Thyroid gland (tissue), 4 donors: ENCODE measurements around the gene PPP2R2D. TPM values are rescaled to one million over a fixed set of nuclear protein-coding genes. Genes with fewer than 3 reads are reported as not detected.

ENCODE experiments used
- DNase-seq, 2 donors: peaks; one replicate each; pipeline ENCODE4 v3.0.0-alpha.2; 2019
- H3K27ac ChIP-seq, 3 donors: fragments of 200-600 bp; sonication (generic); 1 replicate in 2 of 3; 2 replicates in 1 of 3; pipeline ENCODE4 v1.5.1; 2016 to 2019; ENCODE audit warnings: mild to moderate bottlenecking in 1 of 3, moderate library complexity in 1 of 3
- H3K27me3 ChIP-seq: fragments of 200-600 bp; sonication (generic); one replicate; pipeline ENCODE4 v1.5.1; 2019
- H3K36me3 ChIP-seq, 2 donors: fragments of 200-600 bp; sonication (generic); one replicate each; pipeline ENCODE4 v1.5.1; 2016 to 2019
- H3K4me1 ChIP-seq, 2 donors: fragments of 200-600 bp; sonication (generic); one replicate each; pipeline ENCODE4 v1.5.1; 2017 to 2019
- H3K4me3 ChIP-seq, 3 donors: fragments of 200-600 bp; sonication (generic); replicated peaks in 1 of 3; 1 replicate in 2 of 3; 2 replicates in 1 of 3; pipeline ENCODE4 v1.5.1; 2016; ENCODE audit warnings: mild to moderate bottlenecking in 1 of 3
- H3K9me3 ChIP-seq: fragments of 200-600 bp; sonication (generic); one replicate; pipeline ENCODE4 v1.5.1; 2017
- CTCF ChIP-seq, 6 experiments: fragments of 200-600 bp in 3 of 6; fragments of 450-650 bp in 3 of 6; sonication (generic) in 3 of 6; IDR thresholded peaks; one replicate each; pipeline ENCODE4 v1.5.1; 2016 to 2019; ENCODE audit warnings: antibody characterized with exemption in 6 of 6, mild to moderate bottlenecking in 2 of 6, inconsistent platforms in 1 of 6, moderate library complexity in 1 of 6
- POLR2A ChIP-seq, 2 donors: fragments of 450-650 bp; IDR thresholded peaks; one replicate each; pipeline ENCODE4 v1.6.1; 2017; ENCODE audit warnings: antibody characterized with exemption in 2 of 2, mild to moderate bottlenecking in 2 of 2, moderate library complexity in 1 of 2
- WGBS, 2 donors: methylation state at CpG; one replicate each; pipeline ENCODE4 v1.1.5; 2017; 5-methylcytosine and 5-hydroxymethylcytosine counted together
- intact Hi-C: fragments of 100-400 bp; cut with DNase I; formaldehyde crosslinking; loops from one replicate; pipeline ENCODE4 v1.15.1; 2023
- total RNA-seq, 4 donors: library from RNA; depleted of rRNA; stranded (reverse); fragments of >200 nt; gene quantifications; one replicate each; pipeline ENCODE4 v1.2.3, GENCODE V29; 2016

PPP2R2D gene
- total RNA-seq, 4 donors from 2014 or later = 32.3 to 38.7 (median 33.9) TPM

DNA sequence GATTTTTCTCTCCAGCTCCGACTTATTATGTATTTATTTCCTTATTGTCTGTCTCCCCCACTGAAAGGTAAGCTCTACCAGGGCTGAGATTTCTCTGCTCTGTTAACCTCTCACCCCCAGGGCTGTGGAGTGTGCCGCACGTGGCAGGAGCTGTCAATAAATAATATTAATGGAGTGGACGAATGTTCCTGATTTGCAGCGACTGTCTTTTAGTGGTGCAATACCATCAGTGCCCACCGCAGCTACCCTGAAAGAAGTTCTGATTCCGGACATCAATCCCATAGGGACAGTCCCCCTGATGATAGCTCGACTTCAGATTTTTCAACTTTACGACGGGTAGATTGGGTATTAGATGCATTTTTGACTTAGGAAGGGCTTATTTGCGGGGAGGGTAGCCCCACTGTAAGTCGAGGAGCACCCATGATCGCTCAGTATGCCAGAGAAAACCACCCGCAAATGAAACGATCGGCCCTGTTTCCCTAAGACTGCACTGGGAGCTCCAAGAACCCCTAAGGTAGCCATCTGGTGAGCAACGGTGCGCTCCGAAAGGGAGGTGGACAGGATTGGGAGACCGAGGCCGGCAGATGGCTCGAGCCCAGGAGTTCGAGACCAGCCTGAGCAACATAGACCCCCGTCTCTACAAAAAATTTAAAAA is 986 bp upstream of the PPP2R2D start:
- peak overlapping the region; percentile 90 to 97 (median 92) for H3K27ac ChIP-seq
- peak overlapping the region; percentile 22 to 96 (median 65) for H3K4me3 ChIP-seq
- H3K9me3 ChIP-seq = no peaks in the 10 kb centered on the region
- no peak for TF ChIP-seq CTCF (IDR thresholded peaks at IDR 0.05)
- TF ChIP-seq POLR2A (IDR thresholded peaks at IDR 0.05) = no peak
- no peaks in the 10 kb centered on the region for H3K27me3 ChIP-seq
- no peaks in the 10 kb centered on the region for H3K36me3 ChIP-seq
- 30 to 41% methylated on average over 21 to 24 of the region's 24 CpGs for WGBS, 2 donors
- H3K4me1 ChIP-seq = peaks cover 27 to 29% of the 10 kb centered on the region in 2 donors
- intact Hi-C loops = no loop called here
- no peak for DNase-seq

DNA sequence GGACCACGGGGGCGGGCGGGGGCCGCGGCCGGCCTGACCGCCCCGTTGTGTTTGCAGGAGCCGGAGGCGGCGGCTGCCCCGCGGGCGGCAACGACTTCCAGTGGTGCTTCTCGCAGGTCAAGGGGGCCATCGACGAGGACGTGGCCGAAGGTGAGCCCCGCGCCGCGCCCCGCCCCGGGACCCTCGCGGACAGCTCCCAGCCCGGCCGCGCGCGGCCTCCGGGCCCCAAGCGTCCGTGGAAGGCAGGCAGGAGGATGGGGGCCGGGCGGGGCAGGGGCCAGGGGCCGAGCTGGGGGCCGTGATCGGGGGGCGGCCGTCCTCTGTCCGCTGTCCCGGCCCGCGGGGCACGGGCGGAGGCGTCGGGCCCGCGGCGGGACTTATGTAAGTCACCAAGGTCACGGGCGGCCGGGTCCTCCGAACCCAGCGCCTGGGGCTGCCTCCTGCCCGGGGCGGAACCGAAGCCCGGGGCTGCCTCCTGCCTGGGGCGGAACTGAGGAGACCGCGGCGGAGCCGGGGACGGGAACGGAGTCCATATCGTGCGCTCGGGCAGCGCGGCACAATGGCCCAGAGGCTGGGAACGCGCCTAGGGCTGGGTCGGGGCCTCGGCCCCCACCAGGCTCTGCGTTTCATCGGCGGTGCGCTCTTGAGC is 497 bp downstream of the PPP2R2D start:
- Histone ChIP-seq H3K9me3 (no peaks in the 10 kb centered on the region), H3K27ac (peak overlapping the region; percentile 91 to 97 (median 94)), H3K36me3 (no peaks in the 10 kb centered on the region), H3K27me3 (no peaks in the 10 kb centered on the region), H3K4me3 (peak overlapping the region; percentile 61 to 96 (median 63)), H3K4me1 (peaks cover 42 to 44% of the 10 kb centered on the region in 2 donors)
- 0% methylated on average over 6 to 8 of the region's 83 CpGs for WGBS, 2 donors
- TF ChIP-seq CTCF (IDR thresholded peaks at IDR 0.05) (no peak), POLR2A (IDR thresholded peaks at IDR 0.05) (peak in 1 of 2 donors; percentile 26)
- peak; percentile 66 to 70 for DNase-seq
- intact Hi-C loops = no loop called here

- Histone ChIP-seq H3K9me3 (no peaks in the 10 kb centered on the region), H3K4me1 (peaks cover 42 to 48% of the 10 kb centered on the region in 2 donors), H3K36me3 (no peaks in the 10 kb centered on the region), H3K27ac (no peak overlapping the region), H3K4me3 (peak overlapping the region in 2 of 3 donors; percentile 61 to 96), H3K27me3 (no peaks in the 10 kb centered on the region)
- 52 to 62% methylated on average over 5 of the region's 5 CpGs for WGBS, 2 donors
- intact Hi-C loops = no loop called here
- no peak for DNase-seq
- TF ChIP-seq POLR2A (IDR thresholded peaks at IDR 0.05) = no peak
- no peak for TF ChIP-seq CTCF (IDR thresholded peaks at IDR 0.05)
Measured at GRCh38 chr10:131902211-131902610, 1.4 kb downstream of the PPP2R2D start.

DNA sequence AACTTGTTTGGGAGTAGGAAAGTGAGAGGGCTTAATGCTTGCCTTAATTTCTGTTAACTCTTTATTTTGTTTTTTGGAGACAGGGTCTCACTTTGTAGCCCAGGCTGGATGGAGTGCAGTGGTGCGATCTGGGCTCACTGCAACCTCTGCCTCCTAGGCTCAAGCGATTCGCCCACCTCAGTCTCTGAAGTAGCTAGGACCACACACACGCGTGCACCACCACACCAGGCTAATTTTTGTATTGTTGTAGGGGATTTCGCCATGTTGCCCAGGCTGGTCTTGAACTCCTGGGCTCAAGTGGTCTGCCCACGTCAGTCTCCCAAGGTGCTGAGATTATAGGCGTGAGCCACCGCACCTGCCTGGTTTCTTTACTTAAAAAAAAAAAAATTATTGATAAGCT is 1.9 kb downstream of the PPP2R2D start:
- DNase-seq = no peak
- H3K27ac ChIP-seq = no peak overlapping the region
- intact Hi-C loops = no loop called here
- TF ChIP-seq POLR2A (IDR thresholded peaks at IDR 0.05) = no peak
- TF ChIP-seq CTCF (IDR thresholded peaks at IDR 0.05) = no peak
- H3K9me3 ChIP-seq = no peaks in the 10 kb centered on the region
- 87 to 95% methylated on average over 9 of the region's 9 CpGs for WGBS, 2 donors
- no peaks in the 10 kb centered on the region for H3K27me3 ChIP-seq
- no peaks in the 10 kb centered on the region for H3K36me3 ChIP-seq
- H3K4me1 ChIP-seq = peaks cover 42 to 48% of the 10 kb centered on the region in 2 donors
- H3K4me3 ChIP-seq = no peak overlapping the region

DNA sequence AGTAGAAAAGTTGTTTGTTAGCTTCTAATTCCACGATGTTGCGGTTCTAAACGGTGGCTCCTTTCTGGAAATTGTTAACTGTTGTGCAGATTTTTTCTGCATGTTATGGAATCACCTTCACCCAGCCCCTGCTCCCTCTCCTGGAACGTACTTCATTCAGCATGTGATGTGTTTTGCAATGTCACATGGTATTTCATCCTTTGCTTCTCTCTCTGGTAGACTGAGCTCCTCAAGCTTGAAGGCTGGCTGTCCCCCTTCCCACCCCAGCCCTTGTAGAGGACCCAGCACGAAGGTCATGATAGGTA is 4.4 kb downstream of the PPP2R2D start:
- H3K9me3 ChIP-seq = no peaks in the 10 kb centered on the region
- WGBS, 2 donors = 66 to 76% methylated on average over 5 of the region's 5 CpGs
- no peaks in the 10 kb centered on the region for H3K27me3 ChIP-seq
- H3K4me1 ChIP-seq = peaks cover 46 to 54% of the 10 kb centered on the region in 2 donors
- H3K4me3 ChIP-seq = no peak overlapping the region
- intact Hi-C loops = no loop called here
- H3K36me3 ChIP-seq = no peaks in the 10 kb centered on the region
- TF ChIP-seq CTCF (IDR thresholded peaks at IDR 0.05) (no peak), POLR2A (IDR thresholded peaks at IDR 0.05) (no peak)
- DNase-seq = no peak
- no peak overlapping the region for H3K27ac ChIP-seq
